ENCODE results near the gene CDC42BPG. TPM values are rescaled to one million over a fixed set of nuclear protein-coding genes. Genes with fewer than 3 reads are reported as not detected.

The CDC42BPG gene
- total RNA-seq, 1 experiment from 2014 or later = 3.7 TPM

DNA sequence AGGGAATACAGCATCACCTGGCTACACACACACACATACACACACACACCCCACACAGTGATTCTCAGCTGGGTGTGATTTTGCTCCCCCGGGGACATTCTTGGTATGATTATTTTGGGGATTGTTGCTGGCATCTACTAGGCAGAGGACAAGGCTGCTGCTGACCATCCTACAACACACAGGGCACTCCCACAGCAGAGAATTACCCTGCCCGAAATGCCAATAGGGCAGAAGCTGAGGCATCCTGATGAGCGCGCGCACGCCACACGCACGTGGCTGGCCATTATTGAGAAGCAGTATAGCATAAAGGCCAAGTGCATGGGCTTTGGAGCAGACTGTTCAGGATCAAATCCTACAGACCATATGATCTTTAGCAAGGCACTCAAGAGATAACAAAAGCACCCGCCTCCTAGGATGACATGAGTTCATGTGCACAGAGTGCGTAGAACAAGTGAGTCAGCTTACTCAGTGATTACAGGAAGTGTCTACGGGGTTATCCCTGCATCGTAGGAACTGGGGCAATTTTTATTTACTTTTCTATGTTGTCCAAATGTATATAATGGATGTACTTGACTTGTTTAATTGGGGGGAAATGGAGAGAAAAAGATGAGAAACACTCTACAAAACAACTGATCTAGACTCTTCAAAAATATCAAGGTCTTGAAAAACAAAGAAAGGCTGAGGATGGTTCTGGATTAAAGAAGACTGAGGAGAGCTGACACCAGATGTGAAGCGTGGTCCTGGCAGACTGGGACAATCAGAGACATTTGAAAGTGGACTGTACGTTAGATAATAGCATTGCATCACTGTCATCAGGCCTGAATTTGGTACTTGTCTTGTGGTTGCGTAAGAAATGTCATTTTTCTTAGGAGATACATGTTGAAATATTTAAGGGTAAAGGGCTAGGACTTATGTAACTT lies 41.2 kb upstream of the CDC42BPG start:
- DNase-seq (ENCODE audit: unreplicated experiment) = peak; percentile 70
- no TSS peak for BruUV-seq (replicated peaks)
- Mint-ChIP-seq H3K27ac (ENCODE audit: low read depth, unreplicated experiment) (no peak overlapping the region), H3K27me3 (ENCODE audit: insufficient read depth, unreplicated experiment) (no peaks in the 10 kb centered on the region), H3K4me3 (ENCODE audit: unreplicated experiment) (no peak overlapping the region), H3K36me3 (ENCODE audit: insufficient read depth, unreplicated experiment) (no peaks in the 10 kb centered on the region), H3K4me1 (ENCODE audit: insufficient read depth, unreplicated experiment) (peaks cover 10% of the 10 kb centered on the region), H3K9me3 (ENCODE audit: unreplicated experiment) (no peaks in the 10 kb centered on the region)
- TF ChIP-seq CTCF (IDR thresholded peaks at IDR 0.05; ENCODE audit: unreplicated experiment) = no peak
- ChIA-PET CTCF (interaction anchor here (0.7 to 19.1 kb wide), 6 partner anchors 8 to 129 kb away, joined by 3 to 286 read pairs (median 4); partner anchors contain the start of genes ARL2 and CDC42BPG), POLR2A (interaction anchor here (1.2 to 2.5 kb wide), 6 partner anchors 9 to 82 kb away, joined by 3 to 9 read pairs (median 6); no protein-coding TSS in a partner anchor)
- intact Hi-C loops (cut with micrococcal nuclease) = no loop called here

GRCh38 chr11:64884019-64884418 lies 39.6 kb upstream of the CDC42BPG start:
- Mint-ChIP-seq H3K4me3 (ENCODE audit: unreplicated experiment) (no peak overlapping the region), H3K27ac (ENCODE audit: low read depth, unreplicated experiment) (no peak overlapping the region), H3K27me3 (ENCODE audit: insufficient read depth, unreplicated experiment) (no peaks in the 10 kb centered on the region), H3K36me3 (ENCODE audit: insufficient read depth, unreplicated experiment) (no peaks in the 10 kb centered on the region), H3K4me1 (ENCODE audit: insufficient read depth, unreplicated experiment) (peaks cover 10% of the 10 kb centered on the region), H3K9me3 (ENCODE audit: unreplicated experiment) (no peaks in the 10 kb centered on the region)
- intact Hi-C loops (cut with micrococcal nuclease) = no loop called here
- BruUV-seq (replicated peaks) = no TSS peak
- TF ChIP-seq CTCF (IDR thresholded peaks at IDR 0.05; ENCODE audit: unreplicated experiment) = no peak
- ChIA-PET CTCF (interaction anchor here (0.9 to 19.1 kb wide), 3 partner anchors 8 to 34 kb away, joined by 5 to 286 read pairs (median 10); partner anchors contain the start of gene CDC42BPG), POLR2A (no interaction called here)
- no peak for DNase-seq (ENCODE audit: unreplicated experiment)

- DNase-seq (ENCODE audit: unreplicated experiment) = no peak
- Mint-ChIP-seq H3K4me3 (ENCODE audit: unreplicated experiment) (no peak overlapping the region), H3K9me3 (ENCODE audit: unreplicated experiment) (no peaks in the 10 kb centered on the region), H3K27ac (ENCODE audit: low read depth, unreplicated experiment) (no peak overlapping the region), H3K27me3 (ENCODE audit: insufficient read depth, unreplicated experiment) (no peaks in the 10 kb centered on the region), H3K4me1 (ENCODE audit: insufficient read depth, unreplicated experiment) (peaks cover 10% of the 10 kb centered on the region), H3K36me3 (ENCODE audit: insufficient read depth, unreplicated experiment) (no peaks in the 10 kb centered on the region)
- BruUV-seq (replicated peaks) = no TSS peak
- ChIA-PET POLR2A (no interaction called here), CTCF (interaction anchor here (1.1 to 19.1 kb wide), 2 partner anchors 11 to 34 kb away, joined by 5 to 286 read pairs; partner anchors contain the start of gene CDC42BPG)
- no peak for TF ChIP-seq CTCF (IDR thresholded peaks at IDR 0.05; ENCODE audit: unreplicated experiment)
- intact Hi-C loops (cut with micrococcal nuclease) = no loop called here
These were observed 39.1 kb upstream of the CDC42BPG start for GRCh38 chr11:64883575-64883974.

DNA sequence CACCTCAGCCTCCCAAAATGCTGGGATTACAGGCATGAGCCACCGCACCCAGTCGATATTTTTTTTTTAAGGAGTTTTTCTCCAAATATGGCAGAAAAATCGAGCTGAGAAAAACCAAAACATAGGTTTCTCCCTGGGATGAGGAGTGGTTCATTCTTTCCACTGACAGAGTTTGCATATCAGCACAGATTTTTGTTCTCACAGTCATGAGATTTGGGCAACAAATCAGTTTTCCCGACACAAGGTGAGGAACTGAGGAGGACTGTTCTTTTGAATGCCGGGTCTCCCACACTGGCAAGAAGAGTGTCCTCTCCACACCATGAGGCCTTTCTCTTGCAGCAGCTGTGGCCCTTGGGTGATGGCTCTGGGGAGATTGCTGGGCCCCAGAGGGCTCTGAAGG lies 37.8 kb upstream of the CDC42BPG start:
- no peaks in the 10 kb centered on the region for H3K9me3 Mint-ChIP-seq (ENCODE audit: unreplicated experiment)
- no peaks in the 10 kb centered on the region for H3K36me3 Mint-ChIP-seq (ENCODE audit: insufficient read depth, unreplicated experiment)
- ChIA-PET CTCF (interaction anchor here (2.6 to 19.1 kb wide), 2 partner anchors 12 to 32 kb away, joined by 10 to 286 read pairs; partner anchors contain the start of gene CDC42BPG), POLR2A (interaction anchor here (0.7 kb wide), 1 partner anchor 27 kb away, joined by 4 read pairs; no protein-coding TSS in a partner anchor)
- H3K4me3 Mint-ChIP-seq (ENCODE audit: unreplicated experiment) = no peak overlapping the region
- intact Hi-C loops (cut with micrococcal nuclease) = no loop called here
- DNase-seq (ENCODE audit: unreplicated experiment) = no peak
- peaks cover 13% of the 10 kb centered on the region for H3K4me1 Mint-ChIP-seq (ENCODE audit: insufficient read depth, unreplicated experiment)
- H3K27ac Mint-ChIP-seq (ENCODE audit: low read depth, unreplicated experiment) = no peak overlapping the region
- no TSS peak for BruUV-seq (replicated peaks)
- TF ChIP-seq CTCF (IDR thresholded peaks at IDR 0.05; ENCODE audit: unreplicated experiment) = no peak
- H3K27me3 Mint-ChIP-seq (ENCODE audit: insufficient read depth, unreplicated experiment) = no peaks in the 10 kb centered on the region

All from MCF 10A (cell line).